Measurements from ENCODE around the gene NAA40.
A peak's percentile ranks its signal among the peaks of the same experiment; 100 is the strongest.
"Not testable (repeated sequence)": the region's sequence is repeated elsewhere in the genome, so short reads cannot be mapped to it uniquely, and the experiment has no call there.

The NAA40 gene

DNA sequence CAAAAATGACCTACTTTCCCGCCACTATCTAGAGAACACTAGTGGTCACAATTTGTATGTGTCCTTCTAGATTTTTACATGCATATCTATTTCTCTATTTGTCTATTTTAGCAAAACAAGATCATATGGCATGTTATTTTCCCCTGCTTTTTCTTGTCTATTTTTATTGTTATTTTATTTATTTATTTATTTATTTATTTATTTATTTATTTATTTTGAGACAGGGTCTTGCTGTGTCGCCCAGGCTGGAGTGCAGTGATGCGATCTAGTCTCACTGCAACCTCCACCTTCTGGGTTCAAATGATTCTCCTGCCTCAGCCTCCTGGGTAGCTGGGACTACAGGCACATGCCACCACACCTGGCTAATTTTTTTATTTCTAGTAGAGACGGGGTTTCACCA lies 25.1 kb downstream of the NAA40 start:
- not testable (repeated sequence) for H3K36me3 ChIP-seq (ENCODE audit: insufficient read depth, low read length)

GRCh38 chr11:63966444-63966843 lies 27.6 kb downstream of the NAA40 start:
- Histone ChIP-seq H2AFZ (ENCODE audit: low read depth, low read length) (no peak overlapping the region), H3K9me3 (ENCODE audit: low read length) (no peaks in the 10 kb centered on the region), H3K4me3 (ENCODE audit: low read length) (no peak overlapping the region), H3K27me3 (ENCODE audit: insufficient read depth, low read length) (no peaks in the 10 kb centered on the region), H3K36me3 (ENCODE audit: insufficient read depth, low read length) (no peaks in the 10 kb centered on the region), H3K4me1 (ENCODE audit: insufficient read depth, low read length) (peaks cover 8% of the 10 kb centered on the region)

More for the DNA sequence above, 25.1 kb downstream of the NAA40 start:
- H3K9me3 ChIP-seq (ENCODE audit: low read length); H3K4me1 ChIP-seq (ENCODE audit: insufficient read depth, low read length); H3K27me3 ChIP-seq (ENCODE audit: insufficient read depth, low read length); H2AFZ ChIP-seq (ENCODE audit: low read depth, low read length); H3K4me3 ChIP-seq (ENCODE audit: low read length): not testable (repeated sequence)

DNA sequence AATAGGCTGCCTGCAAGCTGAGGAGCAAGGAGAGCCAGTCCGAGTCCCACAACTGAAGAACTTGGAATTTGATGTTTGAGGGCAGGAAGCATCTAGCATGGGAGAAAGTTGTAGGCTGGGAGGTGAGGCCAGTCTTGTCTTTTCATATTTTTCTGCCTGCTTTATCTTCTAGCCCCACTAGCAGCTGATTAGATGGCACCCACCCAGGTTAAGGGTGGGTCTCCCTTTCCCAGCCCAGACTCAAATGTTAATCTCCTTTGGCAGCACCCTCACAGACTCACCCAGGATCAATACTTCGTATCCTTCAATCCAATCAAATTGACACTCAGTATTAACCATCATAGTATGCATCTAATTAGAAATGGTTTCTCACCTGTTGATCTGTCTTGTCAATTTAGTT lies 30.7 kb downstream of the NAA40 start:
- no peak overlapping the region for H2AFZ ChIP-seq (ENCODE audit: low read depth, low read length)
- no peaks in the 10 kb centered on the region for H3K27me3 ChIP-seq (ENCODE audit: insufficient read depth, low read length)
- H3K36me3 ChIP-seq (ENCODE audit: insufficient read depth, low read length), result no peaks in the 10 kb centered on the region
- peaks cover 8% of the 10 kb centered on the region for H3K4me1 ChIP-seq (ENCODE audit: insufficient read depth, low read length)
- no peak overlapping the region for H3K4me3 ChIP-seq (ENCODE audit: low read length)
- H3K9me3 ChIP-seq (ENCODE audit: low read length), result no peaks in the 10 kb centered on the region

GRCh38 chr11:63970902-63971301 lies 32.1 kb downstream of the NAA40 start:
- H3K9me3 ChIP-seq (ENCODE audit: low read length), result no peaks in the 10 kb centered on the region
- H3K27me3 ChIP-seq (ENCODE audit: insufficient read depth, low read length), result no peaks in the 10 kb centered on the region
- H3K4me1 ChIP-seq (ENCODE audit: insufficient read depth, low read length), result peaks cover 3% of the 10 kb centered on the region

GRCh38 chr11:63973912-63974258 lies 35.1 kb downstream of the NAA40 start:
- not testable (repeated sequence) for H3K27me3 ChIP-seq (ENCODE audit: insufficient read depth, low read length); H3K36me3 ChIP-seq (ENCODE audit: insufficient read depth, low read length); H3K9me3 ChIP-seq (ENCODE audit: low read length); H2AFZ ChIP-seq (ENCODE audit: low read depth, low read length); H3K4me3 ChIP-seq (ENCODE audit: low read length)
- H3K4me1 ChIP-seq (ENCODE audit: insufficient read depth, low read length), result peaks cover 19% of the 10 kb centered on the region

More at GRCh38 chr11:63970902-63971301, 32.1 kb downstream of the NAA40 start:
- H2AFZ ChIP-seq (ENCODE audit: low read depth, low read length), result no peak overlapping the region
- H3K4me3 ChIP-seq (ENCODE audit: low read length), result no peak overlapping the region
- H3K36me3 ChIP-seq (ENCODE audit: insufficient read depth, low read length), result no peaks in the 10 kb centered on the region

GRCh38 chr11:63974259-63975143 lies 35.7 kb downstream of the NAA40 start, which contains the start of gene COX8A:
TSS of gene COX8A (plus strand) at chr11:63974620. CDS start at chr11:63974681, 61 bp downstream.
- Histone ChIP-seq H3K27me3 (ENCODE audit: insufficient read depth, low read length) (no peaks in the 10 kb centered on the region), H3K9me3 (ENCODE audit: low read length) (no peaks in the 10 kb centered on the region), H3K4me1 (ENCODE audit: insufficient read depth, low read length) (peaks cover 19% of the 10 kb centered on the region), H3K4me3 (ENCODE audit: low read length) (peak within 1 kb of the TSS; percentile 84), H2AFZ (ENCODE audit: low read depth, low read length) (no peak within 1 kb of the TSS), H3K36me3 (ENCODE audit: insufficient read depth, low read length) (no peaks in the 10 kb centered on the region)

DNA sequence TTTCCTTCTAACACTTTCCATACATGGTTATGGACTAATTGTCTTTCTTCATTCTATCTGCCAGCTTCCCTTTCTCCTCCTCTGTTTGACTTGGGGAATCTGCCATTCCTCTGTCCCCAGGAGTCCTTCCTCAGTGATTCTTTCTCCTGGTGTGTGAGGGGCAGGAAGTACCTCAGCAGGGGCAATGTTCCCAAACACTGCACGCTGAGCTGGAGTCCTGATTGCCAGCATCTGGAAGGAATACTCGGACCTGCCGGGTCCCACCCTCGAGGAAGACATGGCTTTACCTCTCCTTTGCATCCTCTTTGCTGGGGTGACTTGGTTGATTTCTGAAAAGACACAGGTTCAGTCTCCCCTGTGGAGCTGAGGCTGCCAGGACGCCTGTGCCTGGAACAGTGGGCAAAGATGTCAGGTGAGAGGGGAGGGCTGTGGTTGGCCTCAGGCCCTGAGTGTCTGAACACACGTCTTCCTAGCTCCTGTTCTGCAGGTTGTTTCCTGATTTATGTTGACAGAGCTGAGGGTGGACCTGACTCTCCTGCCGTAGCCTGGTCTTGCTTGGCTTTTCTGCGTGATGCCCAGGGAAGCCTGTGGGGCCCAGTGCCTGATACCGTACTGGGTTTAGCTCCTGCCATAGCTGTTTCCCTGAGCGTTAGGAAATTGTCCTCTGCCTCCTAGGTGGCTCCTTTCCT lies 39.9 kb downstream of the NAA40 start:
- H3K4me1 ChIP-seq (ENCODE audit: insufficient read depth, low read length), result peaks cover 19% of the 10 kb centered on the region
- peaks cover 1% of the 10 kb centered on the region for H3K36me3 ChIP-seq (ENCODE audit: insufficient read depth, low read length)
- no peaks in the 10 kb centered on the region for H3K9me3 ChIP-seq (ENCODE audit: low read length)
- no peak overlapping the region for H2AFZ ChIP-seq (ENCODE audit: low read depth, low read length)
- no peaks in the 10 kb centered on the region for H3K27me3 ChIP-seq (ENCODE audit: insufficient read depth, low read length)
- no peak overlapping the region for H3K4me3 ChIP-seq (ENCODE audit: low read length)

DNA sequence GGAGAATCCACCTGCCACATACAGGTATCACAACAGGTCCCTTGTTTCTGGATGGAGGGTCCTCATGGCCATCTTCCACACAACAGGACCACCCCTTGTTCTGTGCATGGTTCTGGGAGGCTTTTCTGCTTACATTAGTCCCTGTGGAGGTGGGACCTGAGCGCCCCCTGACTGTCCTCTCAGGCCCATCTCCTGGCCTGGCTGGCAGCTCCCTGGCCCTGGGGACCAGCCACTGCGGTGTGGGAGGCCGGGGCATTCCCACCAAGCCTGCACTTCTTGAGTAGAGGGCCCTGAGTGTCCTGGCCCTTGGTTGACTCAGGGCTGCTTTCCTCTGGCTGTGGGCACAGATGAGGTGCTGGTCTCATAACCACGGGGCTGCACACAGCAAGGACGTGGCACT lies 40.6 kb downstream of the NAA40 start:
- Histone ChIP-seq H2AFZ (ENCODE audit: low read depth, low read length) (no peak overlapping the region), H3K4me1 (ENCODE audit: insufficient read depth, low read length) (peaks cover 19% of the 10 kb centered on the region), H3K27me3 (ENCODE audit: insufficient read depth, low read length) (no peaks in the 10 kb centered on the region), H3K4me3 (ENCODE audit: low read length) (no peak overlapping the region), H3K9me3 (ENCODE audit: low read length) (no peaks in the 10 kb centered on the region), H3K36me3 (ENCODE audit: insufficient read depth, low read length) (peaks cover 1% of the 10 kb centered on the region)

- H3K4me3 ChIP-seq (ENCODE audit: low read length), result peak overlapping the region; percentile 88
- H3K36me3 ChIP-seq (ENCODE audit: insufficient read depth, low read length), result peaks cover 25% of the 10 kb centered on the region
- H3K27me3 ChIP-seq (ENCODE audit: insufficient read depth, low read length), result no peaks in the 10 kb centered on the region
- H2AFZ ChIP-seq (ENCODE audit: low read depth, low read length), result no peak overlapping the region
- peaks cover 21% of the 10 kb centered on the region for H3K4me1 ChIP-seq (ENCODE audit: insufficient read depth, low read length)
- no peaks in the 10 kb centered on the region for H3K9me3 ChIP-seq (ENCODE audit: low read length)
Observed at GRCh38 chr11:63985812-63986155, 47.0 kb downstream of the NAA40 start.

- Histone ChIP-seq H3K9me3 (ENCODE audit: low read length) (no peaks in the 10 kb centered on the region), H2AFZ (ENCODE audit: low read depth, low read length) (peak within 1 kb of the TSS; percentile 5), H3K36me3 (ENCODE audit: insufficient read depth, low read length) (peaks cover 29% of the 10 kb centered on the region), H3K27me3 (ENCODE audit: insufficient read depth, low read length) (no peaks in the 10 kb centered on the region), H3K4me1 (ENCODE audit: insufficient read depth, low read length) (peaks cover 21% of the 10 kb centered on the region), H3K4me3 (ENCODE audit: low read length) (peak within 1 kb of the TSS; percentile 88)
Observed at GRCh38 chr11:63986156-63986931, 47.5 kb downstream of the NAA40 start, which contains the start of gene OTUB1. TSS of gene OTUB1 (plus strand) at chr11:63986438. CDS start at chr11:63986457, 19 bp downstream.

DNA sequence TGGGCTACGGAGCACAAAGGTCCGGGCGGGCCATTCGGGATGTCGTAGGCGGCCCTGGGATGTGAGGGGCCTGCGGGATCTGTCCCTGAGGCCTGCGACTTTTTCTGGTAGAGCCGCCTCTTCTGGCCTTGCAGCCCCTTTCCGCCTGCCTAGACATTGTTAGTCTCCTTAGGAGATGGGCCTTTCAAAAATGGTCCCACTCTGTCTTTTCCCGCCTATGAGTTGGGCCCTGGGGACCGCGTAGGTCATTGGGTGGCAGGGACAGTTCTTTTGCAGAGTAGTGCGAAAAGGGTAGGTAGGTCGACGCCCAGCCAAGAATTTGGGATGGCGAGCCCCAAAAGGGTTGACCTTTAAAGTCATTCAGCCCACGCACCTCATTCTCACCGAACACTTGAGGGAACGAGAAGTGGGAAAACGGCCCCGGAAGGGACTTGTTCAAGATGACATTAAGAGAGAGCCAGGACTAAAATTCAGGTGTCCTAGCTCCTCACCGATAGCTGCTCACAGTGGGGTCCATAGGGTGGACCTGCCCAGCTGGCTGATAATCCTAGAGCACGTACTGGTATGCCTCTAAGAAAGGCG lies 48.2 kb downstream of the NAA40 start:
- Histone ChIP-seq H3K4me3 (ENCODE audit: low read length) (peak overlapping the region; percentile 88), H2AFZ (ENCODE audit: low read depth, low read length) (peak overlapping the region; percentile 5), H3K4me1 (ENCODE audit: insufficient read depth, low read length) (peaks cover 21% of the 10 kb centered on the region), H3K9me3 (ENCODE audit: low read length) (no peaks in the 10 kb centered on the region), H3K36me3 (ENCODE audit: insufficient read depth, low read length) (peaks cover 30% of the 10 kb centered on the region), H3K27me3 (ENCODE audit: insufficient read depth, low read length) (no peaks in the 10 kb centered on the region)

GRCh38 chr11:63991558-63991957 lies 52.8 kb downstream of the NAA40 start:
- Histone ChIP-seq H3K9me3 (ENCODE audit: low read length) (no peaks in the 10 kb centered on the region), H3K4me3 (ENCODE audit: low read length) (no peak overlapping the region), H3K36me3 (ENCODE audit: insufficient read depth, low read length) (peaks cover 59% of the 10 kb centered on the region), H3K27me3 (ENCODE audit: insufficient read depth, low read length) (no peaks in the 10 kb centered on the region), H3K4me1 (ENCODE audit: insufficient read depth, low read length) (peaks cover 12% of the 10 kb centered on the region), H2AFZ (ENCODE audit: low read depth, low read length) (no peak overlapping the region)

Measured in neuron (in vitro differentiated cells).